Lung (tissue), 12 donors: ENCODE results near the gene ATF7IP. TPM values are rescaled to one million over a fixed set of nuclear protein-coding genes. Genes with fewer than 3 reads are reported as not detected.

Experiments
- ATAC-seq: fragments of 200-7000 bp; cut with Tn5 transposase; one replicate; pipeline ENCODE4 v1.9.1; 2020; ENCODE audit warnings: moderate number of reproducible peaks; ENCODE audit not compliant: insufficient read depth, low FRiP score
- DNase-seq, 3 donors: peaks; one replicate each; pipeline ENCODE4 v3.0.0-alpha.2; 2013 to 2017
- H3K27ac ChIP-seq, 2 donors: one replicate each; pipeline ENCODE4 v1.5.1; 2013; ENCODE audit warnings: mild to moderate bottlenecking in 2 of 2, moderate library complexity in 2 of 2, control low read depth in 1 of 2, inconsistent platforms in 1 of 2, low read depth in 1 of 2, low read length in 1 of 2
- H3K27me3 ChIP-seq, 3 donors: one replicate each; pipeline ENCODE4 v1.5.1; 2013; ENCODE audit warnings: low read length in 2 of 3; ENCODE audit not compliant: control insufficient read depth in 3 of 3, insufficient read depth in 3 of 3
- H3K36me3 ChIP-seq, 4 donors: one replicate each; pipeline ENCODE4 v1.5.1; 2013; ENCODE audit warnings: low read length in 4 of 4, mild to moderate bottlenecking in 1 of 4, moderate library complexity in 1 of 4; ENCODE audit not compliant: control insufficient read depth in 4 of 4, insufficient read depth in 4 of 4
- H3K4me1 ChIP-seq, 5 donors: one replicate each; pipeline ENCODE4 v1.5.1; 2013; ENCODE audit warnings: low read length in 5 of 5, mild to moderate bottlenecking in 2 of 5, moderate library complexity in 1 of 5; ENCODE audit not compliant: control insufficient read depth in 5 of 5, insufficient read depth in 5 of 5
- H3K4me3 ChIP-seq: one replicate; pipeline ENCODE4 v1.5.1; 2013; ENCODE audit warnings: mild to moderate bottlenecking, control low read depth, moderate library complexity
- H3K9ac ChIP-seq, 2 donors: one replicate each; pipeline ENCODE4 v1.5.1; 2013; ENCODE audit warnings: low read length in 2 of 2, control low read depth in 1 of 2; ENCODE audit not compliant: insufficient read depth in 1 of 2
- H3K9me3 ChIP-seq, 4 donors: one replicate each; pipeline ENCODE4 v1.5.1; 2013; ENCODE audit warnings: low read length in 3 of 4, mild to moderate bottlenecking in 1 of 4, moderate library complexity in 1 of 4; ENCODE audit not compliant: control insufficient read depth in 4 of 4, insufficient read depth in 3 of 4
- WGBS, 2 donors: extraction: QIAGEN DNeasy Blood & Tissue Kit; methylation state at CpG; one replicate each; pipeline ENCODE4 v1.1.7; 2013; 5-methylcytosine and 5-hydroxymethylcytosine counted together
- polyA plus RNA-seq, 2 donors: library from polyadenylated mRNA; stranded (reverse); fragments of 200-250 nt; gene quantifications; one replicate each; pipeline ENCODE4 v1.2.1, GENCODE V29; 2013
- total RNA-seq, 2 donors: library from RNA; depleted of rRNA in 1 of 2; stranded (reverse); fragments of >200 nt in 1 of 2; gene quantifications; one replicate each; pipeline ENCODE4 v1.2.1, GENCODE V29; 2014 to 2021
- TF ChIP-seq, protein P1 (sequence below): IDR thresholded peaks from 2 replicates; pipeline ENCODE4 v1.5.1; 2012; ENCODE audit warnings: mild to moderate bottlenecking; ENCODE audit errors: control extremely low read depth, extremely low read depth
- donor health status: control.
- donor health status: control.
- donor health status: Bipolar disorder and iron deficiency.
- donor health status: healthy.
- donor health status: DM: yes; HTN: yes; CAD: no.

ATF7IP gene
- total and polyA plus RNA-seq, 4 donors = 6.9 to 122 (median 33.1) TPM

DNA sequence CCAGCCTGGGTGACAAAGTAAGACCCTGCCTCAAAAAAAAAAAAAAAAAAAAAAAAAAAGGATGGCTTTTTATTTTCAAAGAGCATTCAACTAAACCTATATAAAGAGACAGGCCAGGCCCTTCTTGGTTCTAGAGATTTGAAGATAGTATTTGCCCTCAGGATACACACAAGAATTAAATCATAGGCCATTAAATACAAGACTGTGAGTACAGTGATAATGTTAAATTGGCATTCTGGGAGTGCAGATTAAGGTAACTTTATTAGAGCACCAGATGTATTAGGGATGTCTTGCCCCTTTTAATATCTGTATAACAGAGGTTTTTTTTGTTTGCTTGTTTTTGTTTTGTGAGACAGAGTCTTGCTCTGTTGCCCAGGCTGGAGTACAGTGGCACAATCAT lies 61.3 kb downstream of the ATF7IP start:
- Histone ChIP-seq H3K27me3 (no peaks in the 10 kb centered on the region), H3K9me3 (peaks cover 0 to 13% (median 4%) of the 10 kb centered on the region in 4 donors), H3K36me3 (peaks cover 5 to 44% (median 24%) of the 10 kb centered on the region in 4 donors), H3K27ac (no peak overlapping the region), H3K9ac (no peak overlapping the region), H3K4me3 (no peak overlapping the region), H3K4me1 (peaks cover 0 to 20% (median 0%) of the 10 kb centered on the region in 5 donors)
- no peak for DNase-seq
- no peak for ATAC-seq
- TF ChIP-seq, protein P1, sequence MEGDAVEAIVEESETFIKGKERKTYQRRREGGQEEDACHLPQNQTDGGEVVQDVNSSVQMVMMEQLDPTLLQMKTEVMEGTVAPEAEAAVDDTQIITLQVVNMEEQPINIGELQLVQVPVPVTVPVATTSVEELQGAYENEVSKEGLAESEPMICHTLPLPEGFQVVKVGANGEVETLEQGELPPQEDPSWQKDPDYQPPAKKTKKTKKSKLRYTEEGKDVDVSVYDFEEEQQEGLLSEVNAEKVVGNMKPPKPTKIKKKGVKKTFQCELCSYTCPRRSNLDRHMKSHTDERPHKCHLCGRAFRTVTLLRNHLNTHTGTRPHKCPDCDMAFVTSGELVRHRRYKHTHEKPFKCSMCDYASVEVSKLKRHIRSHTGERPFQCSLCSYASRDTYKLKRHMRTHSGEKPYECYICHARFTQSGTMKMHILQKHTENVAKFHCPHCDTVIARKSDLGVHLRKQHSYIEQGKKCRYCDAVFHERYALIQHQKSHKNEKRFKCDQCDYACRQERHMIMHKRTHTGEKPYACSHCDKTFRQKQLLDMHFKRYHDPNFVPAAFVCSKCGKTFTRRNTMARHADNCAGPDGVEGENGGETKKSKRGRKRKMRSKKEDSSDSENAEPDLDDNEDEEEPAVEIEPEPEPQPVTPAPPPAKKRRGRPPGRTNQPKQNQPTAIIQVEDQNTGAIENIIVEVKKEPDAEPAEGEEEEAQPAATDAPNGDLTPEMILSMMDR = no peak

DNA sequence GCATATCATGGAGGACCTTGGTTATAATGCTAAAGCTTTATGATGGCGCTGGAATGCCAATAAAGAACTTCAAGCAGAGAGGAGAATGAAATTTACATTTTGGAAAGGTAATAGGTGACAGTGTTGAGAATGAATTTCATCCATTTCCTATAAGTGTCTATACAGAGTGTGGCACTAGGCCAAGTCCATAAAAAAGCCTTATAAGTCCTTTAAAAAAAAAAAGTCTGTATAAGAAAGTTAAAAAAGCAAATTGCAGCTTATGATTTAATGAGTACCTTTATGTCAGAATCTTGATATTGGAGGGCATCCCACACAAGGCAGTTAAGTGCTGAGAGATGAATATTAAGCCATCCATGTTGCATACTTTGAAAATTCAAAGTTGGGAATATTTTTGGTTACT lies 62.4 kb downstream of the ATF7IP start:
- ATAC-seq = no peak
- H3K9ac ChIP-seq = no peak overlapping the region
- TF ChIP-seq, protein P1 = no peak
- H3K27me3 ChIP-seq = no peaks in the 10 kb centered on the region
- no peak for DNase-seq
- H3K27ac ChIP-seq = no peak overlapping the region
- WGBS, 2 donors = 98% methylated on average over 1 of the region's 1 CpG
- no peak overlapping the region for H3K4me3 ChIP-seq
- peaks cover 5 to 35% (median 21%) of the 10 kb centered on the region in 4 donors for H3K36me3 ChIP-seq
- H3K4me1 ChIP-seq = peaks cover 0 to 19% (median 0%) of the 10 kb centered on the region in 5 donors
- peaks cover 0 to 7% (median 1%) of the 10 kb centered on the region in 4 donors for H3K9me3 ChIP-seq

DNA sequence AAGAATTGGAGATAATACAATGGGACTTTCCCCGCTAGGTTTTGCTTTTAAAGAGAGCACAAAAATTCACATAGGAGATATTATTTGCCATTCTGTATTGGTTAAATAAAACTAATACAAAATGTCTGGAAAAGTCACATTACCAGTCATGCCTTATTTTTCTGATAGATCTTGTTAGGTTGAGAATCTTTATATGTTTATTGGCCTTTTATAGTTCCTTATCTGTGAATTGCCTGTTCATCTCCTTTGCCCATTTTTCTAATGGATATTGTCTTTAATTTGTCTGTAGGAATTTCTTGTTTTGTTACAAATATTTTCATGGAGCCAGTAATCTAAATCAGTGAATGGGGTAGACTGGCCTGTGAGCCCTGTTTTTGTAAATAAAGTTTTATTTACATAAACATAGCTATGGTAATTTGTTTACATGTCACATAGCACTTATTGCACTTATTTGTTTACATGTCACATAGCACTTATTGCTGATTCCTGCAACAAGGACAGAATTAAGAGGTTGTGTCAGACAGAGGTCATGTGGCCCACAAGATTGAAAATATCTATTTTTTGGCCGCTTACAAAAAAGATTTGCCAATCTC lies 65.0 kb downstream of the ATF7IP start:
- DNase-seq (no peak), ATAC-seq (no peak)
- Histone ChIP-seq H3K27ac (no peak overlapping the region), H3K4me1 (peaks cover 0 to 18% (median 0%) of the 10 kb centered on the region in 5 donors), H3K9ac (no peak overlapping the region), H3K4me3 (no peak overlapping the region), H3K9me3 (peaks cover 0 to 3% (median 0%) of the 10 kb centered on the region in 4 donors), H3K36me3 (peaks cover 3 to 26% (median 14%) of the 10 kb centered on the region in 4 donors), H3K27me3 (no peaks in the 10 kb centered on the region)
- 98 to 99% methylated on average over 2 of the region's 2 CpGs for WGBS, 2 donors
- TF ChIP-seq, protein P1 = no peak
